H9 (cell line): ENCODE data around the gene CTNNA3. TPM values are rescaled to one million over a fixed set of nuclear protein-coding genes. Genes with fewer than 3 reads are reported as not detected.

Experiments
- DNase-seq: peaks from one replicate; pipeline ENCODE4 v3.0.0-alpha.2; 2017
- H2AFZ ChIP-seq: one replicate; pipeline ENCODE4 v1.6.1; 2013; ENCODE audit warnings: mild to moderate bottlenecking, low read length, control low read depth, moderate library complexity
- H2AK5ac ChIP-seq: 2 replicates; pipeline ENCODE4 v1.6.1; 2013; ENCODE audit warnings: low read length, control low read depth, mixed read lengths; ENCODE audit not compliant: insufficient read length
- H2BK120ac ChIP-seq: one replicate; pipeline ENCODE4 v1.6.1; 2013; ENCODE audit warnings: low read depth, mild to moderate bottlenecking, low read length, control low read depth, inconsistent platforms; ENCODE audit not compliant: poor library complexity, severe bottlenecking
- H2BK12ac ChIP-seq: 2 replicates; pipeline ENCODE4 v1.6.1; 2013; ENCODE audit warnings: low read length, control low read depth, mixed read lengths, low read depth; ENCODE audit not compliant: insufficient read length
- H2BK15ac ChIP-seq: 2 replicates; pipeline ENCODE4 v1.6.1; 2013; ENCODE audit warnings: low read depth, low read length, control low read depth
- H2BK20ac ChIP-seq: one replicate; pipeline ENCODE4 v1.6.1; 2013; ENCODE audit warnings: low read depth, mild to moderate bottlenecking, low read length, control low read depth, inconsistent platforms; ENCODE audit not compliant: poor library complexity, severe bottlenecking
- H2BK5ac ChIP-seq: 2 replicates; pipeline ENCODE4 v1.6.1; 2013; ENCODE audit warnings: low read length, control low read depth, mixed read lengths; ENCODE audit not compliant: insufficient read length
- H3K14ac ChIP-seq: 2 replicates; pipeline ENCODE4 v1.6.1; 2013; ENCODE audit warnings: low read length, control low read depth; ENCODE audit not compliant: insufficient read depth
- H3K18ac ChIP-seq: 2 replicates; pipeline ENCODE4 v1.6.1; 2013; ENCODE audit warnings: low read depth, mild to moderate bottlenecking, mixed read lengths, low read length, control low read depth; ENCODE audit not compliant: insufficient read length
- H3K23ac ChIP-seq: 2 replicates; pipeline ENCODE4 v1.6.1; 2013; ENCODE audit warnings: low read length, control low read depth, mixed read lengths, low read depth; ENCODE audit not compliant: insufficient read length
- H3K23me2 ChIP-seq: 2 replicates; pipeline ENCODE4 v1.6.1; 2013; ENCODE audit warnings: low read depth, mild to moderate bottlenecking, mixed read lengths, low read length, control low read depth; ENCODE audit not compliant: insufficient read length, poor library complexity, severe bottlenecking
- H3K27ac ChIP-seq: 2 replicates; pipeline ENCODE4 v1.5.1; 2013; ENCODE audit warnings: low read length, control low read depth, mixed read lengths, low read depth; ENCODE audit not compliant: insufficient read length
- H3K27me3 ChIP-seq: 2 replicates; pipeline ENCODE4 v1.6.1; 2013; ENCODE audit warnings: low read length, control low read depth, inconsistent platforms; ENCODE audit not compliant: insufficient read depth
- H3K4ac ChIP-seq: 2 replicates; pipeline ENCODE4 v1.6.1; 2013; ENCODE audit warnings: low read depth, mild to moderate bottlenecking, control low read depth, inconsistent platforms, low read length, moderate library complexity
- H3K4me1 ChIP-seq: 2 replicates; pipeline ENCODE4 v1.6.1; 2013; ENCODE audit warnings: low read length, control low read depth, inconsistent platforms; ENCODE audit not compliant: insufficient read depth
- H3K4me2 ChIP-seq: 2 replicates; pipeline ENCODE4 v1.6.1; 2013; ENCODE audit warnings: low read length, control low read depth, mixed read lengths; ENCODE audit not compliant: insufficient read length, insufficient read depth
- H3K56ac ChIP-seq: 2 replicates; pipeline ENCODE4 v1.6.1; 2013; ENCODE audit warnings: low read depth, mild to moderate bottlenecking, mixed read lengths, low read length, control low read depth; ENCODE audit not compliant: insufficient read length
- H3K79me1 ChIP-seq: 2 replicates; pipeline ENCODE4 v1.6.1; 2013; ENCODE audit warnings: low read depth, mild to moderate bottlenecking, moderate library complexity, low read length, control low read depth, inconsistent platforms; ENCODE audit not compliant: insufficient read depth, poor library complexity, severe bottlenecking
- H3K79me2 ChIP-seq: 2 replicates; pipeline ENCODE4 v1.6.1; 2013; ENCODE audit warnings: low read length, control low read depth, inconsistent platforms; ENCODE audit not compliant: insufficient read depth
- H3K9ac ChIP-seq: 2 replicates; pipeline ENCODE4 v1.6.1; 2013; ENCODE audit warnings: low read length, control low read depth, mixed read lengths; ENCODE audit not compliant: insufficient read length; ENCODE audit errors: extremely low read depth
- H3K9me3 ChIP-seq: one replicate; pipeline ENCODE4 v1.6.1; 2013; ENCODE audit warnings: low read depth, low read length, inconsistent platforms; ENCODE audit not compliant: control insufficient read depth
- H3T11ph ChIP-seq: one replicate; pipeline ENCODE4 v1.6.1; 2013; ENCODE audit warnings: mild to moderate bottlenecking, low read length, control low read depth, inconsistent platforms
- H4K20me1 ChIP-seq: one replicate; pipeline ENCODE4 v1.6.1; 2013; ENCODE audit not compliant: control insufficient read depth, insufficient read length, insufficient read depth
- H4K5ac ChIP-seq: 2 replicates; pipeline ENCODE4 v1.6.1; 2013; ENCODE audit warnings: low read depth, mild to moderate bottlenecking, mixed read lengths, low read length, control low read depth; ENCODE audit not compliant: insufficient read length
- H4K8ac ChIP-seq: replicated peaks from 2 replicates; pipeline ENCODE4 v1.6.1; 2013; ENCODE audit warnings: low read length, control low read depth, mixed read lengths, low read depth; ENCODE audit not compliant: insufficient read length
- H4K91ac ChIP-seq: 2 replicates; pipeline ENCODE4 v1.6.1; 2013; ENCODE audit warnings: low read depth, mild to moderate bottlenecking, moderate library complexity, mixed read lengths, low read length, control low read depth; ENCODE audit not compliant: insufficient read length
- H3K27ac Mint-ChIP-seq, 3 experiments: 2 replicates in 2 of 3; 3 replicates in 1 of 3; pipeline ENCODE4 v1.8.0; 2020 to 2021; ENCODE audit warnings: mixed read lengths in 3 of 3, mild to moderate bottlenecking in 1 of 3, moderate library complexity in 1 of 3
- H3K27me3 Mint-ChIP-seq: 2 replicates; pipeline ENCODE4 v1.8.0; 2021; ENCODE audit warnings: low read depth, mild to moderate bottlenecking, moderate library complexity, mixed read lengths
- H3K36me3 Mint-ChIP-seq, 3 experiments: 2 replicates in 2 of 3; 3 replicates in 1 of 3; pipeline ENCODE4 v1.8.0; 2020 to 2021; ENCODE audit warnings: low read depth in 3 of 3, mixed read lengths in 3 of 3; ENCODE audit not compliant: insufficient read depth in 1 of 3
- H3K4me1 Mint-ChIP-seq, 2 experiments: 2 replicates each; pipeline ENCODE4 v1.8.0; 2020; ENCODE audit warnings: mixed read lengths in 2 of 2
- H3K4me3 Mint-ChIP-seq, 2 experiments: 2 replicates in 1 of 2; 3 replicates in 1 of 2; pipeline ENCODE4 v1.8.0; 2020 to 2021; ENCODE audit warnings: mild to moderate bottlenecking in 2 of 2, mixed read lengths in 2 of 2, moderate library complexity in 1 of 2
- H3K9me3 Mint-ChIP-seq, 2 experiments: 2 replicates in 1 of 2; 3 replicates in 1 of 2; pipeline ENCODE4 v1.8.0; 2020; ENCODE audit warnings: mild to moderate bottlenecking in 2 of 2, mixed read lengths in 2 of 2, moderate library complexity in 1 of 2
- WGBS: extraction: QIAGEN DNeasy Blood & Tissue Kit; methylation state at CpG from one replicate; pipeline ENCODE4 v1.1.7; 2013; ENCODE audit warnings: missing lambda C conversion rate, low lambda C conversion rate, mixed read lengths; ENCODE audit not compliant: insufficient read length; ENCODE audit errors: extremely low coverage; 5-methylcytosine and 5-hydroxymethylcytosine counted together
- total RNA-seq: library from RNA; stranded (reverse); gene quantifications from 2 replicates; pipeline ENCODE4 v1.2.1, GENCODE V29; 2021
- TF ChIP-seq, protein P1 (sequence below): fragments of 200-600 bp; sonication (generic); conservative IDR thresholded peaks from 3 replicates; pipeline ENCODE4 v1.8.0; 2021; ENCODE audit warnings: antibody characterized with exemption, mild to moderate bottlenecking

CTNNA3 gene
- total RNA-seq, 1 experiment from 2014 or later = 3.3 TPM

DNA sequence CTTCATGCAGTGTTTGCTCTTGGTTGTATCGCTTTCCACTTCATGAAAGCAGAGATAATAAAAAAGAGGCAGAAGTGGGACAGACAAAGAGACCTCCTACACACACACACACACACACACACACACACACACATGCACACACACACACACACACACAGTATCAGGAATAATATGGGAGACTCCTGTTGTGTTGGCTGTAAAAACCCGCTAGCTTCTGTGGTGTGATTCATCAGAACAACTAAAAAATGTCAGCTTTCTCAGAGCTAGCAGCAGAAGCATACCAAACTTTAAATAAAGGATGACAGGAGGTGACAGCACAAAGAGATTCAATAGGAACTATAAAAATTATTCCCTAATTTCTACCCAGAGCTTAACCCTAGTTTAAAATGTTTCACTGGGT lies 918.3 kb downstream of the CTNNA3 start:
- H3K56ac ChIP-seq = no peak overlapping the region
- no peak overlapping the region for H2BK15ac ChIP-seq
- H3K4me1 ChIP-seq = no peaks in the 10 kb centered on the region
- H4K91ac ChIP-seq = no peak overlapping the region
- DNase-seq = no peak
- H2AFZ ChIP-seq = no peak overlapping the region
- no peaks in the 10 kb centered on the region for H3K36me3 Mint-ChIP-seq
- H3K23ac ChIP-seq = no peak overlapping the region
- no peak overlapping the region for H4K8ac ChIP-seq
- H3K79me1 ChIP-seq = no peaks in the 10 kb centered on the region
- H4K20me1 ChIP-seq = no peaks in the 10 kb centered on the region
- no peak overlapping the region for H4K5ac ChIP-seq
- H2BK5ac ChIP-seq = no peak overlapping the region
- H3K27ac ChIP-seq = no peak overlapping the region
- no peak overlapping the region for H3T11ph ChIP-seq
- no peaks in the 10 kb centered on the region for H3K9me3 Mint-ChIP-seq
- no peak overlapping the region for H3K27ac Mint-ChIP-seq
- H3K23me2 ChIP-seq = no peaks in the 10 kb centered on the region
- H3K4ac ChIP-seq = no peak overlapping the region
- no peaks in the 10 kb centered on the region for H3K27me3 Mint-ChIP-seq
- H2AK5ac ChIP-seq = no peak overlapping the region
- H2BK12ac ChIP-seq = no peak overlapping the region
- H3K27me3 ChIP-seq = no peaks in the 10 kb centered on the region
- H3K79me2 ChIP-seq = no peaks in the 10 kb centered on the region
- WGBS = no CpG with 5 or more reads among the region's 2 CpGs
- no peaks in the 10 kb centered on the region for H3K9me3 ChIP-seq
- no peak overlapping the region for H2BK120ac ChIP-seq
- no peak overlapping the region for H3K4me2 ChIP-seq
- H3K4me3 Mint-ChIP-seq = no peak overlapping the region
- TF ChIP-seq, protein P1, sequence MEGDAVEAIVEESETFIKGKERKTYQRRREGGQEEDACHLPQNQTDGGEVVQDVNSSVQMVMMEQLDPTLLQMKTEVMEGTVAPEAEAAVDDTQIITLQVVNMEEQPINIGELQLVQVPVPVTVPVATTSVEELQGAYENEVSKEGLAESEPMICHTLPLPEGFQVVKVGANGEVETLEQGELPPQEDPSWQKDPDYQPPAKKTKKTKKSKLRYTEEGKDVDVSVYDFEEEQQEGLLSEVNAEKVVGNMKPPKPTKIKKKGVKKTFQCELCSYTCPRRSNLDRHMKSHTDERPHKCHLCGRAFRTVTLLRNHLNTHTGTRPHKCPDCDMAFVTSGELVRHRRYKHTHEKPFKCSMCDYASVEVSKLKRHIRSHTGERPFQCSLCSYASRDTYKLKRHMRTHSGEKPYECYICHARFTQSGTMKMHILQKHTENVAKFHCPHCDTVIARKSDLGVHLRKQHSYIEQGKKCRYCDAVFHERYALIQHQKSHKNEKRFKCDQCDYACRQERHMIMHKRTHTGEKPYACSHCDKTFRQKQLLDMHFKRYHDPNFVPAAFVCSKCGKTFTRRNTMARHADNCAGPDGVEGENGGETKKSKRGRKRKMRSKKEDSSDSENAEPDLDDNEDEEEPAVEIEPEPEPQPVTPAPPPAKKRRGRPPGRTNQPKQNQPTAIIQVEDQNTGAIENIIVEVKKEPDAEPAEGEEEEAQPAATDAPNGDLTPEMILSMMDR = no peak
- H3K9ac ChIP-seq = no peak overlapping the region
- H3K4me1 Mint-ChIP-seq = no peaks in the 10 kb centered on the region
- no peak overlapping the region for H3K18ac ChIP-seq
- H2BK20ac ChIP-seq = no peak overlapping the region
- H3K14ac ChIP-seq = no peak overlapping the region
